ENCODE data around the gene ANKRD44. TPM values are rescaled to one million over a fixed set of nuclear protein-coding genes. Genes with fewer than 3 reads are reported as not detected.

The ANKRD44 gene
- polyA plus RNA-seq, 6 donors from 2014 or later, result 107 to 176 (median 141) TPM

DNA sequence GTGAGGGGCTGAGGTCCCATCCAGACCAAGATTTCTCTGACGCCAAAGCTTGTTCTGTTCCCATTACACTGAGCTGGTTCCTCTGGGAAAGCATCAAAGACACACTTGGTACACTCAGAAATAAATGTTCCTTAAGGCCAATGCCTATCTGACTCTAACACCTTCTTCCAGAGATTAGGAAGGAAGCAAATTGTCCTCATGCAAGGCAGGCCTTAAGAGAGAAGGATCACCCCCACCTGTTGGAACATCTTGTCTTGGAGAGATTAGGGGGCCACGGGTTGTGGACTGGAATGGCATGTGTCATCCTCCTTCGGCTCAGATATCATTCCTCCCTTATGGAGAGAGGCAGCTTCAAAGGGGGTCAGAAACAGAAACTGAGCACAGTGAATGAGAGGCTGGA is 100.2 kb downstream of the ANKRD44 start:
- Mint-ChIP-seq H3K27ac (peak overlapping the region; percentile 93 to 99 (median 97)), H3K36me3 (peaks cover 0 to 8% of the 10 kb centered on the region in 2 donors), H3K4me3 (peak overlapping the region; percentile 72 to 89 (median 84)), H3K27me3 (no peaks in the 10 kb centered on the region), H3K9me3 (no peaks in the 10 kb centered on the region), H3K4me1 (peaks cover 68 to 99% (median 93%) of the 10 kb centered on the region in 3 donors)
- DNase-seq (no peak), ATAC-seq (ENCODE audit: low read depth in 2 of 2) (no peak)

DNA sequence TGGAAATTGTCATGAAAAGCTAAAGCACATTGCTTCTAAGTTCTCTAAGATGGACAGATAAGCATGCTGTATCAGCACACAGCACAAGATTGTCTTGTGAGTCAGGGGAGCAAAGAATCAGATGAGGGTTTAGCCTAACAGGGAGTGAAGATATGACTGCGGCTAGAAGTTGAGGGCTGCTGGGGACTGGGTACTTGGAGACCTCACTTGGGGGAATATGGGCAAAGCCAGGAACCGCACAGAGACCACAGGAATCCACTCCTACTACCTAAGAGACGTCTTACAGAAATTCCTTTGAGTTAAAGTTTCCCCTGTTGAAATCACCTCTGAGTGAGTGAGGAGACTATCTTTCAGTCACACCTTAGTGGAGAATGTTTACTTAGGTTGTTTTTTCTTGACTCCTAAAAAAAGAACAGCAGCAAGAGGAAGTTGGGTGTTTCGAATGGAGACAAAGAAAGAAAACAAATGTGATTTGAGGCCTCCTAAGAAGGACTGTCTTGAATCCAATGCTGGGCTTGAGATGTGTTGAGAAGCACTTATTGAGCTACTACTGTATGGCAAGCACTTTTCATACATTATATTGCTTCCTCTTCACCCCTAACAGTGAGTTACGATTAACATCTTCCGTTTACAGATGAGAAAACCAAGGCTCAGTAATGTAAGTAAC is 100.7 kb downstream of the ANKRD44 start:
- Mint-ChIP-seq H3K4me1 (peaks cover 73 to 99% (median 95%) of the 10 kb centered on the region in 3 donors), H3K4me3 (peak overlapping the region; percentile 72 to 89 (median 84)), H3K27ac (peak overlapping the region; percentile 93 to 99 (median 97)), H3K9me3 (no peaks in the 10 kb centered on the region), H3K36me3 (peaks cover 0 to 8% of the 10 kb centered on the region in 2 donors), H3K27me3 (no peaks in the 10 kb centered on the region)
- DNase-seq (peak; percentile 62), ATAC-seq (ENCODE audit: low read depth in 2 of 2) (peak; percentile 36 to 44)

DNA sequence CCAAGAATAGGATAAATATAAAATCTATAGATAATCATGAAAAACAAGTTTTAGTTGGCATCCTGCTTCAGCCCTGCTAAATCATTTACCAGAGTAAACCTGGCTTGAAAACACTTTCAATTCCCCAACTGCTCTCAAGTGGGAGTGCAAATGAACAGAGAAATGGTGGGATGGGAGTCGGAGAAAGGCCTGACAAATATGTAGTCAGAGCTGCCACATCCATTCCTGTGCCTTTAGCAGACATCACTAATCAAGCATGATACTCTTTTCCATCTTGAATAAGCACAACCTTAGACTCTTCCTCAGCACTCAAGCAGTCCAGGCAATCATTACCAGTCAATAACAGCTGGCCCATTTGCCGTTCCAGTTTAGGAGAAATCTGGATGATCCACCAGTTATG is 101.3 kb downstream of the ANKRD44 start:
- H3K27me3 Mint-ChIP-seq, result no peaks in the 10 kb centered on the region
- H3K36me3 Mint-ChIP-seq, result peaks cover 0 to 8% of the 10 kb centered on the region in 2 donors
- peak overlapping the region; percentile 93 to 99 (median 97) for H3K27ac Mint-ChIP-seq
- DNase-seq (no peak), ATAC-seq (ENCODE audit: low read depth in 2 of 2) (no peak)
- H3K4me3 Mint-ChIP-seq, result peak overlapping the region; percentile 72 to 89 (median 84)
- H3K9me3 Mint-ChIP-seq, result no peaks in the 10 kb centered on the region
- peaks cover 78 to 99% (median 94%) of the 10 kb centered on the region in 3 donors for H3K4me1 Mint-ChIP-seq

DNA sequence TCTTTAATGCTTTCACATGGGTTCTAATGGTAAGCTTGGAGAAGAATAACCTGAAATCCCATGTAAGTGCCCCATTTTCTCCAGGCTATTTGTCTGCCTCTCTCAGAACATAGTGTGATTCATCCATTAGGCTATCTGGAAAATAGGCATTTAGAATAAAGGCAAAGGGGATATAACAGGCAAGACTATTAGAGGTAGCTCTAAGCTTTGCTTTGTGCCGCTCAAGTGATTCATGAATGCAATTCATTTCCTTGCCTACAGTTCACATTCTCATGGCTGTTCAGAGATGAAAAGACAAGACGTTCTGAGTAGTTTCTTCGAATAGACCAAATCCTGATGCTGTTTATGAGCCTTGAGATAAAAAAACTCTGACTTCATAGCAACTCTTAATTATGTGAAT is 101.7 kb downstream of the ANKRD44 start:
- peaks cover 79 to 95% (median 90%) of the 10 kb centered on the region in 3 donors for H3K4me1 Mint-ChIP-seq
- H3K9me3 Mint-ChIP-seq, result no peaks in the 10 kb centered on the region
- peaks cover 0 to 8% of the 10 kb centered on the region in 2 donors for H3K36me3 Mint-ChIP-seq
- no peaks in the 10 kb centered on the region for H3K27me3 Mint-ChIP-seq
- no peak for DNase-seq
- H3K27ac Mint-ChIP-seq, result peak overlapping the region; percentile 41 to 99 (median 97)
- no peak for ATAC-seq (ENCODE audit: low read depth in 2 of 2)
- peak overlapping the region in 7 of 8 donors; percentile 6 to 89 (median 79) for H3K4me3 Mint-ChIP-seq

DNA sequence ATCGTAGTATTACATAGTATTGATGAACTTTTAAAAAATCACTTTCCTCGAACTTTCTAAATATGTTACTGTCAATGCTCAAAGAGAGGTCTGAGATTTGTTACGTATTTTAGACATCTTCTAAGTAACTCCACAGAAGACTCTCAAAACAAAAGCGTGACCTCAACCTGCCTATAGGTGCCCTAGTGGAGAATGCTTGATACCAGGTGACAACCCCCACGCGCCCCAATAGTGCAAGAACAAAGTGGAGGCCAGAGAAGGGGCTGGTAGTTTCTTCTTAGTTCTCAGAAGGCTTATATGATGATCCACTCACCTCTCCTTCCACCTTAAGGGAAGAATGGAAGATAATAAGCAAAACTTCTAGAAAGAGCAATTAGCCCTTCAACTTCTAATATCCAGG is 102.6 kb downstream of the ANKRD44 start:
- Mint-ChIP-seq H3K4me1 (peaks cover 72 to 89% (median 84%) of the 10 kb centered on the region in 3 donors), H3K27me3 (no peaks in the 10 kb centered on the region), H3K9me3 (no peaks in the 10 kb centered on the region), H3K36me3 (peaks cover 0 to 8% of the 10 kb centered on the region in 2 donors), H3K4me3 (peak overlapping the region; percentile 52 to 87 (median 77)), H3K27ac (peak overlapping the region; percentile 95 to 99 (median 96))
- no peak for DNase-seq
- no peak for ATAC-seq (ENCODE audit: low read depth in 2 of 2)

- Mint-ChIP-seq H3K27ac (peak overlapping the region; percentile 95 to 99 (median 96)), H3K9me3 (no peaks in the 10 kb centered on the region), H3K4me1 (peaks cover 68 to 89% (median 80%) of the 10 kb centered on the region in 3 donors), H3K4me3 (peak overlapping the region; percentile 52 to 87 (median 77)), H3K27me3 (no peaks in the 10 kb centered on the region), H3K36me3 (peaks cover under 1 to 8% of the 10 kb centered on the region in 2 donors)
- DNase-seq (no peak), ATAC-seq (ENCODE audit: low read depth in 2 of 2) (no peak)
These were observed 103.0 kb downstream of the ANKRD44 start for GRCh38 chr2:197207598-197207997.

GRCh38 chr2:197207106-197207505 is 103.5 kb downstream of the ANKRD44 start:
- peak overlapping the region; percentile 95 to 99 (median 96) for H3K27ac Mint-ChIP-seq
- DNase-seq (no peak), ATAC-seq (ENCODE audit: low read depth in 2 of 2) (no peak)

DNA sequence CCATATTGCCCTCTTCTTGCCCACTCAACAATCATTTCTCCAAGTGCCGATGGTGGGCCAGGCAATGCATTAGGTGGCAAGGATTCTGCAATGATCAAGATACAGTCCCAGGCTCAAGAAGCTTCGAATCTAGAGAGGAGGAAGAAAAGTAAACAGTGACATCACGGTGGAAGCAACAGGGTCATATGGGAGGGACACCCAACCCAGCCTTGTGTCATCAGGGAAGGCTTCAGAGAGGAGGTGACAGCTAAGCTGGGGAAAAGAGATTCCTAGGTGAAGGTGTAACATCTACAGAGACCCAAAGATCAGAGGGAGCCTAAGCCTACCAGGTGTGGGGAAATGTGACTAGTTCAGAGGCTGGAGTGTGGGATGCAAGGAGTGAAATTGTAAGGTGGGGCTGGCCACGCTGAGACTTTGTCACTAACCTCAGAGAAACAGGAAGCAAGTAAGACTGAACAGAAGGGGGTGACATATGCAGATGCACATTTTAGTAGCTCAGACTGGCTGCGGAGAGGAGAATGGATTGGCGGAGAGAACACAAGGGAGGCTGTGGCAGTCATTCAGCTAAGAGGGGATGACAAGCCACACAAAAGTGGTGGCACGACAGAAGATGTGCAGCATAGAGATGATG is 104.9 kb downstream of the ANKRD44 start:
- Mint-ChIP-seq H3K4me3 (peak overlapping the region; percentile 65 to 91 (median 82)), H3K9me3 (no peaks in the 10 kb centered on the region), H3K27ac (peak overlapping the region; percentile 95 to 99 (median 96)), H3K36me3 (peaks cover 8 to 18% of the 10 kb centered on the region in 2 donors), H3K4me1 (peaks cover 66 to 89% (median 77%) of the 10 kb centered on the region in 3 donors), H3K27me3 (no peaks in the 10 kb centered on the region)
- peak; percentile 86 to 87 for ATAC-seq (ENCODE audit: low read depth in 2 of 2)
- peak; percentile 75 for DNase-seq

More at GRCh38 chr2:197207106-197207505, 103.5 kb downstream of the ANKRD44 start:
- H3K27me3 Mint-ChIP-seq, result no peaks in the 10 kb centered on the region
- peaks cover 5 to 11% of the 10 kb centered on the region in 2 donors for H3K36me3 Mint-ChIP-seq
- peak overlapping the region; percentile 52 to 91 (median 78) for H3K4me3 Mint-ChIP-seq
- no peaks in the 10 kb centered on the region for H3K9me3 Mint-ChIP-seq
- H3K4me1 Mint-ChIP-seq, result peaks cover 67 to 89% (median 79%) of the 10 kb centered on the region in 3 donors

DNA sequence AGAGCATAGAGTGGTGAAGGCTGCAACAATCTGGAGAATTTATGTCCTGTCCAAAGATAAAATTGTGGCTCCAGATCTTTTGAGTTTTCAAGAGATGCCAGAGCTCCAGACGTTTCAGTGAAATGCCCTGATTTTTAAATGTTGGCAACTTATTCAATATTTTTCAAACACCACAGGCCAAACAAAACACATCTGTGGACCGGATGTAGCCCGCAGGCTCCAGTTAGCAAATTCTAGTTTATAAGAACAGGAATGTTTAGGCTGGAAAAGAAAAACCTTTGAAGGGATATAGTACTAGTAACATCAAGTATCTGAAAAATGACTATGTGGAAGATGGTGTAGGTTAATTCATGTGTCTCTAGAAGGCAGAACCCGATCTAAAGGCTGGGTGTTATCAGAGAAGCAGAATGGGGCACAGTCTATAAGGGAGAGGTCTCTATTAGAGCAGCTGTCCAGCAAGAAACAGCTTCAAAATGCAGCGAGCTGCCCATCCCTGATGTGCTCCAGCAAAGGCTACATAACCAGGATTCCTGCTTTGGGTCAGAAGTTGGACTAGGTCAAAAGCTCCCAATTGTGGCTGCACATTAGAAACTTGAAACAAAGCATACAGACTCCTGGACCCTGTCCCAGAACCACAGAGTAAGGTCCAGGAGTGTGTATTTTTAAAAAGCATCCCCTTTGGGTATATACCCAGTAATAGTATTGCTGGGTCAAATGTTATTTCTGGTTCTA is 105.9 kb downstream of the ANKRD44 start:
- Mint-ChIP-seq H3K36me3 (peaks cover 8 to 18% of the 10 kb centered on the region in 2 donors), H3K27ac (peak overlapping the region; percentile 95 to 99 (median 96)), H3K4me3 (peak overlapping the region in 5 of 8 donors; percentile 72 to 91 (median 85)), H3K27me3 (no peaks in the 10 kb centered on the region), H3K4me1 (peaks cover 66 to 89% (median 75%) of the 10 kb centered on the region in 3 donors), H3K9me3 (no peaks in the 10 kb centered on the region)
- ATAC-seq (ENCODE audit: low read depth in 2 of 2), result no peak
- DNase-seq, result no peak

DNA sequence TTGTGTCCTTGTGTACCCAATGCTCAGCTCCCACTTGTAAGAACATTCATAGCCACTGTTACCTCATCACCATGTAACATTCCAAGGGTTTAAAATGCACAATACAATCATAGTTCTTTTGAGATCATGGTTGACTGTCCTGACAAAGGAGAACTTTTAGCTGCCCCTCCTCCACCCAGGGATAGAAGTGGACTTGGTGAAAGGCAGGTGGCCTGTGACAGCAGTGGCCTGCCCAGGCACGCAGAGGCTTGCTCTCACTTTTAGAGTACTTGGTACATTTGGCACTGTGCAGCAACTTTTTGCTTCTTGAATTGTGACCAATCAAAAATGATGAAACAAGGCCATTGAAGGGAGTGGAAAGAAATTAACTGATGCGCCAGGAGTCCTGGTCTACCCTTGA is 108.7 kb downstream of the ANKRD44 start:
- Mint-ChIP-seq H3K4me3 (peak overlapping the region in 5 of 8 donors; percentile 1 to 68 (median 48)), H3K4me1 (peaks cover 73 to 90% (median 75%) of the 10 kb centered on the region in 3 donors)
- no peak for DNase-seq

DNA sequence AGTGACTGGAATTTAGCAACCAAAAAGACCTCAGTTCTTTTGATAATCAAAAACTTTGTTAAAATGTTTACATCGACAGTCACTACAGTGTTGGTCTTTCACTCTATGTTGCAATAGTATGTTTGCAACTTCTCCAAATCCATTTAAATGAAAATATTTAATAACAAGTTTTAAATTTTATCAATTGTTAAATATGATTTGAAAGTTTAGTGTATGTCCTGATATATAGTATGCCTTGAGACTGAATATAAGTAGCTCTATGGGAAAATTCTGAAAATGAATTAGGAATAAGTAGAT is 109.9 kb downstream of the ANKRD44 start:
- Mint-ChIP-seq H3K9me3 (no peaks in the 10 kb centered on the region), H3K4me3 (peak overlapping the region in 7 of 8 donors; percentile 40 to 98 (median 83)), H3K27ac (peak overlapping the region; percentile 93 to 98 (median 95)), H3K36me3 (peaks cover 15 to 21% of the 10 kb centered on the region in 2 donors), H3K27me3 (no peaks in the 10 kb centered on the region), H3K4me1 (peaks cover 73 to 90% (median 75%) of the 10 kb centered on the region in 3 donors)
- ATAC-seq (ENCODE audit: low read depth in 2 of 2), result no peak
- no peak for DNase-seq

More for the DNA sequence above, 108.7 kb downstream of the ANKRD44 start:
- no peaks in the 10 kb centered on the region for H3K9me3 Mint-ChIP-seq
- no peak for ATAC-seq (ENCODE audit: low read depth in 2 of 2)
- no peaks in the 10 kb centered on the region for H3K27me3 Mint-ChIP-seq
- peak overlapping the region in 5 of 6 donors; percentile 9 to 95 (median 84) for H3K27ac Mint-ChIP-seq
- peaks cover 15 to 25% of the 10 kb centered on the region in 2 donors for H3K36me3 Mint-ChIP-seq

DNA sequence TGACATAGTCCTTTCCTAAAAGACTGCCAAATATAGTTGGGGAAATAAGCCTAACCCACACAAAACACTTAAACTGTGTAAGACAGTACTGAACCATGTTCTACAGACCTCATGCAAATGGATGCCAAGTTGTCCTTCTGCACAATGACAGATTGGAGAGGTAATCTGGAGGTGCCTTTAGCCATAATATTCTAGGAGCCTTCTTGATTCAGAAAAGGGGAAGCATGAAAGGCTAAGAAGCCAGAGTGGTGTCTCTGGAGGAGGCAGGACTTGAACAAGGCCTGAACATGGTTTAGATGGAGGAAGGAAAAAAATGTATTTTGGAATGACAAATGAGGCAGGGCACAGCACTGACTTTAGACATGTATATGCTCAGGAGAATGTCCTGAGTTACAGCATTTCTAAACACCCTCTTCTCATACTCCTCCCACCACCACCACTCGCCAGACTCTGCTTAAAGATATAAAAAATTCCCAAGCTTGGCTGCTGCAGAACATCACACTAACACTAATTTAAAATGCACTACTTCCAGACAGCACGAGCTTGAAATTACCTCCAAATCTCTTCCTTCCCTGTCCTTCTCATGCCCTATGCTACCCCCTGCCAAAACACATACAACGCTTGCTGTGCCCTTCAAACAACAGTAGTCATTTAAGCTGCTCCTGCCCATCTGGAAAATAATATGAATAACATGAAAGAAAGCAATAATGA is 110.4 kb downstream of the ANKRD44 start:
- Mint-ChIP-seq H3K27ac (peak overlapping the region; percentile 93 to 98 (median 95)), H3K9me3 (no peaks in the 10 kb centered on the region), H3K4me3 (peak overlapping the region in 7 of 8 donors; percentile 40 to 98 (median 83)), H3K36me3 (peaks cover 15 to 20% of the 10 kb centered on the region in 2 donors), H3K27me3 (no peaks in the 10 kb centered on the region), H3K4me1 (peaks cover 73 to 90% (median 75%) of the 10 kb centered on the region in 3 donors)
- ATAC-seq (ENCODE audit: low read depth in 2 of 2) (no peak), DNase-seq (no peak)
